Occipital lobe (tissue), 2 donors: ENCODE results near the gene ST13. TPM values are rescaled to one million over a fixed set of nuclear protein-coding genes. Genes with fewer than 3 reads are reported as not detected.
"Not testable (repeated sequence)": the region's sequence is repeated elsewhere in the genome, so short reads cannot be mapped to it uniquely, and the experiment has no call there.

ENCODE experiments used
- DNase-seq: peaks from one replicate; lab custom pipeline; 2025; lab: John Stamatoyannopoulos, UW
- total RNA-seq: library from RNA; depleted of rRNA; stranded (reverse); fragments of >200 nt; gene quantifications from one replicate; pipeline ENCODE4 v1.2.3, GENCODE V29; 2014

ST13 gene
- total RNA-seq, 1 donor from 2014 or later, result 148 TPM

GRCh38 chr22:40844951-40845350, 11.5 kb downstream of the ST13 start:
- DNase-seq, result no peak

- DNase-seq, result no peak
Observed at GRCh38 chr22:40838486-40838885, 18.0 kb downstream of the ST13 start.

- no peak for DNase-seq
Observed at GRCh38 chr22:40834619-40835018, 21.8 kb downstream of the ST13 start.

GRCh38 chr22:40829131-40829530, 27.3 kb downstream of the ST13 start:
- DNase-seq, result no peak

- DNase-seq, result no peak
Observed at GRCh38 chr22:40826984-40827741, 29.3 kb downstream of the ST13 start.

GRCh38 chr22:40826292-40826691, 30.1 kb downstream of the ST13 start:
- DNase-seq, result not testable (repeated sequence)

GRCh38 chr22:40823426-40823825, 33.0 kb downstream of the ST13 start:
- no peak for DNase-seq

GRCh38 chr22:40819599-40820140, 36.8 kb downstream of the ST13 start:
- DNase-seq, result no peak

GRCh38 chr22:40818747-40819598, 37.5 kb downstream of the ST13 start, which contains the start of gene SLC25A17:
SLC25A17 (minus strand) TSS chr22:40819346; CDS start chr22:40819248, 98 bp downstream.
- DNase-seq, result peak; percentile 89

GRCh38 chr22:40818192-40818746, 38.2 kb downstream of the ST13 start:
- no peak for DNase-seq

GRCh38 chr22:40817737-40818136, 38.7 kb downstream of the ST13 start:
- no peak for DNase-seq

GRCh38 chr22:40813912-40814315, 42.5 kb downstream of the ST13 start:
- DNase-seq, result no peak

GRCh38 chr22:40808018-40808841, 48.2 kb downstream of the ST13 start:
- no peak for DNase-seq

- no peak for DNase-seq
Observed at GRCh38 chr22:40806711-40807110, 49.7 kb downstream of the ST13 start.

- no peak for DNase-seq
Observed at GRCh38 chr22:40805699-40806203, 50.7 kb downstream of the ST13 start.

GRCh38 chr22:40805239-40805638, 51.2 kb downstream of the ST13 start:
- DNase-seq, result no peak

- no peak for DNase-seq
Observed at GRCh38 chr22:40803321-40803720, 53.1 kb downstream of the ST13 start.

GRCh38 chr22:40799008-40799407, 57.4 kb downstream of the ST13 start:
- DNase-seq, result no peak

- DNase-seq, result no peak
Observed at GRCh38 chr22:40797427-40797826, 59.0 kb downstream of the ST13 start.

- DNase-seq, result no peak
Observed at GRCh38 chr22:40792451-40792850, 64.0 kb downstream of the ST13 start.

GRCh38 chr22:40791241-40791640, 65.2 kb downstream of the ST13 start:
- DNase-seq, result no peak
